ENCODE measurements around the gene ARMH3. TPM values are rescaled to one million over a fixed set of nuclear protein-coding genes. Genes with fewer than 3 reads are reported as not detected.
"Not testable (repeated sequence)": the region's sequence is repeated elsewhere in the genome, so short reads cannot be mapped to it uniquely, and the experiment has no call there.

Gene ARMH3
- total RNA-seq, 1 experiment from 2014 or later = 4.6 TPM

GRCh38 chr10:102046095-102046494 lies 9.9 kb downstream of the ARMH3 start:
- no peak for DNase-seq (ENCODE audit: low read depth)

- DNase-seq (ENCODE audit: low read depth) = no peak
Observed at GRCh38 chr10:102045292-102045691, 10.7 kb downstream of the ARMH3 start.

- no peak for DNase-seq (ENCODE audit: low read depth)
Observed at GRCh38 chr10:102040305-102041050, 15.5 kb downstream of the ARMH3 start.

GRCh38 chr10:102038410-102038809 lies 17.6 kb downstream of the ARMH3 start:
- DNase-seq (ENCODE audit: low read depth) = no peak

- not testable (repeated sequence) for DNase-seq (ENCODE audit: low read depth)
Observed at GRCh38 chr10:102035807-102036206, 20.2 kb downstream of the ARMH3 start.

GRCh38 chr10:102033787-102034186 lies 22.2 kb downstream of the ARMH3 start:
- DNase-seq (ENCODE audit: low read depth) = no peak

GRCh38 chr10:102027261-102027660 lies 28.7 kb downstream of the ARMH3 start:
- no peak for DNase-seq (ENCODE audit: low read depth)

GRCh38 chr10:102024799-102025198 lies 31.2 kb downstream of the ARMH3 start:
- no peak for DNase-seq (ENCODE audit: low read depth)

- DNase-seq (ENCODE audit: low read depth) = no peak
Observed at GRCh38 chr10:102020938-102021337, 35.0 kb downstream of the ARMH3 start.

- no peak for DNase-seq (ENCODE audit: low read depth)
Observed at GRCh38 chr10:102017295-102017694, 38.7 kb downstream of the ARMH3 start.

- DNase-seq (ENCODE audit: low read depth) = no peak
Observed at GRCh38 chr10:102016416-102016815, 39.6 kb downstream of the ARMH3 start.

- no peak for DNase-seq (ENCODE audit: low read depth)
Observed at GRCh38 chr10:102010961-102011360, 45.0 kb downstream of the ARMH3 start.

GRCh38 chr10:102009801-102010425 lies 46.1 kb downstream of the ARMH3 start:
- DNase-seq (ENCODE audit: low read depth) = peak; percentile 73

GRCh38 chr10:102007796-102008195 lies 48.2 kb downstream of the ARMH3 start:
- no peak for DNase-seq (ENCODE audit: low read depth)

GRCh38 chr10:102007031-102007430 lies 48.9 kb downstream of the ARMH3 start:
- DNase-seq (ENCODE audit: low read depth) = not testable (repeated sequence)

- DNase-seq (ENCODE audit: low read depth) = no peak
Observed at GRCh38 chr10:102004376-102004775, 51.6 kb downstream of the ARMH3 start.

GRCh38 chr10:102003541-102003940 lies 52.4 kb downstream of the ARMH3 start:
- DNase-seq (ENCODE audit: low read depth) = no peak

- peak; percentile 2 for DNase-seq (ENCODE audit: low read depth)
Observed at GRCh38 chr10:102001435-102002068, 54.4 kb downstream of the ARMH3 start.

GRCh38 chr10:101997803-101998202 lies 58.2 kb downstream of the ARMH3 start:
- DNase-seq (ENCODE audit: low read depth) = no peak

GRCh38 chr10:101995451-101996063 lies 60.4 kb downstream of the ARMH3 start:
- DNase-seq (ENCODE audit: low read depth) = peak; percentile 12

GRCh38 chr10:101993651-101994200 lies 62.2 kb downstream of the ARMH3 start:
- no peak for DNase-seq (ENCODE audit: low read depth)

GRCh38 chr10:101993221-101993620 lies 62.8 kb downstream of the ARMH3 start:
- DNase-seq (ENCODE audit: low read depth) = no peak

All from Daoy (cell line).